SK-N-SH (cell line): ENCODE measurements around the gene DIAPH2. TPM values are rescaled to one million over a fixed set of nuclear protein-coding genes. Genes with fewer than 3 reads are reported as not detected.

ENCODE experiments used
- CTCF ChIA-PET: fragments of 300-600, 350-600 bp; formaldehyde crosslinking; extraction: SDS; loops from one replicate; lab custom pipeline; 2021; lab: Yijun Ruan, JAX
- POLR2A ChIA-PET: fragments of 350-600 bp; sonication (Branson Sonifier 250); formaldehyde crosslinking; extraction: SDS; loops from one replicate; lab custom pipeline; 2020; ENCODE audit warnings: antibody characterized with exemption, inconsistent platforms; lab: Yijun Ruan, JAX
- DNase-seq: peaks from one replicate; pipeline ENCODE4 v3.0.0; 2012
- H2AFZ ChIP-seq: fragments of 200-600 bp; sonication (generic); 2 replicates; pipeline ENCODE4 v1.8.1; 2016; ENCODE audit warnings: antibody characterized with exemption, mild to moderate bottlenecking, low read depth
- H3F3A ChIP-seq: fragments of 200-600 bp; sonication (generic); replicated peaks from 2 replicates; pipeline ENCODE3; 2016; ENCODE audit warnings: antibody characterized with exemption, mild to moderate bottlenecking; ENCODE audit not compliant: insufficient read depth
- H3K27ac ChIP-seq, 2 experiments: fragments of 200-500 bp in 1 of 2; fragments of 200-600 bp in 1 of 2; sonication (Bioruptor generic) in 1 of 2; sonication (generic), shearing (Covaris generic) in 1 of 2; 2 replicates each; pipeline versions ENCODE4 v1.5.1 to v1.6.1; 2014 to 2016; ENCODE audit warnings: low read depth in 2 of 2, inconsistent platforms in 1 of 2, low read length in 1 of 2, mild to moderate bottlenecking in 1 of 2, mixed read lengths in 1 of 2
- H3K27me3 ChIP-seq: fragments of 200-600 bp; sonication (generic), shearing (Covaris generic); 2 replicates; pipeline ENCODE4 v1.6.1; 2016; ENCODE audit warnings: mixed run types; ENCODE audit not compliant: insufficient read depth
- H3K36me3 ChIP-seq, 2 experiments: fragments of 200-500 bp in 1 of 2; fragments of 200-600 bp in 1 of 2; sonication (Bioruptor generic) in 1 of 2; sonication (generic) in 1 of 2; replicated peaks in 1 of 2; 2 replicates each; pipeline versions ENCODE3 to v1.5.1; 2014 to 2016; ENCODE audit warnings: low read length in 1 of 2, mild to moderate bottlenecking in 1 of 2; ENCODE audit not compliant: insufficient read depth in 2 of 2, control insufficient read depth in 1 of 2
- H3K4me1 ChIP-seq, 2 experiments: fragments of 200-500 bp in 1 of 2; fragments of 200-600 bp in 1 of 2; sonication (Bioruptor generic) in 1 of 2; sonication (generic), shearing (Covaris generic) in 1 of 2; 2 replicates each; pipeline versions ENCODE4 v1.5.1 to v1.6.1; 2014 to 2016; ENCODE audit warnings: low read depth in 1 of 2, low read length in 1 of 2, mixed run types in 1 of 2; ENCODE audit not compliant: insufficient read depth in 2 of 2, control insufficient read depth in 1 of 2
- H3K4me2 ChIP-seq: fragments of 200-600 bp; sonication (generic), shearing (Covaris generic); 2 replicates; pipeline ENCODE4 v1.6.1; 2017; ENCODE audit warnings: mixed run types
- H3K4me3 ChIP-seq, 2 experiments: fragments of 200-500 bp in 1 of 2; fragments of 200-600 bp in 1 of 2; sonication (Bioruptor generic) in 1 of 2; sonication (generic), shearing (Covaris generic) in 1 of 2; 2 replicates each; pipeline versions ENCODE4 v1.5.1 to v1.8.1; 2014 to 2016; ENCODE audit warnings: low read depth in 2 of 2, inconsistent platforms in 1 of 2, low read length in 1 of 2, mild to moderate bottlenecking in 1 of 2, mixed read lengths in 1 of 2, moderate library complexity in 1 of 2
- H3K79me2 ChIP-seq: fragments of 200-600 bp; sonication (generic); 2 replicates; pipeline ENCODE4 v1.8.1; 2017; ENCODE audit warnings: mild to moderate bottlenecking; ENCODE audit not compliant: insufficient read depth
- H3K9ac ChIP-seq: fragments of 200-600 bp; sonication (generic); 2 replicates; pipeline ENCODE4 v1.6.1; 2017; ENCODE audit warnings: mixed run types
- H3K9me2 ChIP-seq: fragments of 200-600 bp; sonication (generic); 2 replicates; pipeline ENCODE4 v1.6.1; 2017; ENCODE audit warnings: mixed run types
- H3K9me3 ChIP-seq: fragments of 200-600 bp; sonication (generic); 2 replicates; pipeline ENCODE4 v1.6.1; 2017; ENCODE audit warnings: mixed run types, mild to moderate bottlenecking, moderate library complexity
- H4K20me1 ChIP-seq: fragments of 200-600 bp; sonication (generic); 2 replicates; pipeline ENCODE4 v1.6.1; 2017; ENCODE audit warnings: mild to moderate bottlenecking, mixed run types; ENCODE audit not compliant: insufficient read depth
- CHD2 ChIP-seq: fragments of 150-350 bp; IDR thresholded peaks from 2 replicates; pipeline ENCODE4 v1.6.1; 2018; ENCODE audit warnings: low read length; ENCODE audit not compliant: partially characterized antibody
- ELF1 ChIP-seq: IDR thresholded peaks from 2 replicates; pipeline ENCODE4 v1.4.0; 2012
- EP300 ChIP-seq, 2 experiments: IDR thresholded peaks; 2 replicates each; pipeline versions ENCODE4 v1.4.0 to v1.6.1; 2012; ENCODE audit warnings: borderline replicate concordance in 1 of 2, low read depth in 1 of 2, low read length in 1 of 2
- EZH2phosphoT487 ChIP-seq: fragments of 200-600 bp; sonication (generic); IDR thresholded peaks from 2 replicates; pipeline ENCODE4 v1.6.1; 2017; ENCODE audit warnings: low read depth, mixed run types, mild to moderate bottlenecking, antibody characterized with exemption, moderate library complexity, borderline replicate concordance
- FOXM1 ChIP-seq: IDR thresholded peaks from 2 replicates; pipeline ENCODE4 v1.4.0; 2012; ENCODE audit warnings: low read depth, mild to moderate bottlenecking
- GABPA ChIP-seq: IDR thresholded peaks from 2 replicates; pipeline ENCODE4 v1.4.0; 2012; ENCODE audit warnings: low read depth, mild to moderate bottlenecking
- GATA2 ChIP-seq: sonication (generic); formaldehyde crosslinking; IDR thresholded peaks from 2 replicates; pipeline ENCODE4 v1.5.0; 2020; ENCODE audit warnings: mild to moderate bottlenecking, missing genetic modification reagents
- IRF3 ChIP-seq: fragments of 150-350 bp; IDR thresholded peaks from 2 replicates; pipeline ENCODE4 v1.6.1; 2016; ENCODE audit warnings: mild to moderate bottlenecking, low read depth, low read length
- JUND ChIP-seq: IDR thresholded peaks from 2 replicates; pipeline ENCODE4 v1.4.0; 2012
- MXI1 ChIP-seq: IDR thresholded peaks from 2 replicates; pipeline ENCODE4 v1.6.1; 2012; ENCODE audit warnings: mild to moderate bottlenecking, low read depth, low read length, improper control_type of control experiment
- NFIC ChIP-seq: IDR thresholded peaks from 2 replicates; pipeline ENCODE4 v1.4.0; 2012; ENCODE audit warnings: borderline replicate concordance
- NRF1 ChIP-seq: IDR thresholded peaks from 2 replicates; pipeline ENCODE4 v1.6.1; 2012; ENCODE audit warnings: low read depth, mild to moderate bottlenecking, low read length
- POLR2AphosphoS5 ChIP-seq: IDR thresholded peaks from 2 replicates; pipeline ENCODE4 v1.6.1; 2012; ENCODE audit warnings: low read depth, low read length
- RCOR1 ChIP-seq: fragments of 150-350 bp; IDR thresholded peaks from 2 replicates; pipeline ENCODE4 v1.6.1; 2017; ENCODE audit warnings: antibody characterized with exemption, low read length
- RFX5 ChIP-seq: IDR thresholded peaks from 2 replicates; pipeline ENCODE4 v1.6.1; 2012; ENCODE audit warnings: mild to moderate bottlenecking, improper control_type of control experiment, low read length
- RXRA ChIP-seq: IDR thresholded peaks from 2 replicates; pipeline ENCODE4 v1.4.0; 2012; ENCODE audit warnings: low read depth, mild to moderate bottlenecking, borderline replicate concordance
- SMC3 ChIP-seq: IDR thresholded peaks from 2 replicates; pipeline ENCODE4 v1.6.1; 2012; ENCODE audit warnings: low read depth, low read length, improper control_type of control experiment
- TAF1 ChIP-seq: IDR thresholded peaks from 2 replicates; pipeline ENCODE4 v1.6.1; 2012; ENCODE audit warnings: low read depth, mild to moderate bottlenecking, low read length, moderate library complexity, borderline replicate concordance
- TCF12 ChIP-seq: IDR thresholded peaks from 2 replicates; pipeline ENCODE4 v1.4.0; 2012
- TEAD4 ChIP-seq: IDR thresholded peaks from 2 replicates; pipeline ENCODE4 v1.4.0; 2012; ENCODE audit warnings: mild to moderate bottlenecking, borderline replicate concordance; ENCODE audit not compliant: insufficient read depth
- YY1 ChIP-seq: IDR thresholded peaks from 2 replicates; pipeline ENCODE4 v1.4.0; 2012; ENCODE audit warnings: low read depth, mild to moderate bottlenecking
- WGBS: methylation state at CpG from one replicate; pipeline ENCODE4 v1.1.6; 2017; ENCODE audit warnings: low lambda C conversion rate; 5-methylcytosine and 5-hydroxymethylcytosine counted together
- polyA plus RNA-seq, 3 experiments: library from polyadenylated mRNA; depleted of rRNA; stranded (reverse); fragments of >200 nt; gene quantifications; 2 replicates each; pipeline ENCODE4 v1.2.3, GENCODE V29; 2012
- TF ChIP-seq, protein P1 (sequence below): IDR thresholded peaks from 2 replicates; pipeline ENCODE4 v1.4.0; 2012; ENCODE audit warnings: low read depth, borderline replicate concordance
- TF ChIP-seq, protein P2 (sequence below): fragments of 150-350 bp; IDR thresholded peaks from 2 replicates; pipeline ENCODE4 v1.6.1; 2017; ENCODE audit warnings: antibody characterized with exemption, low read length, low read depth, borderline replicate concordance
- TF ChIP-seq, protein P3 (sequence below): IDR thresholded peaks from 2 replicates; pipeline ENCODE4 v1.4.0; 2012; ENCODE audit warnings: low read depth
- TF ChIP-seq, protein P4 (sequence below): IDR thresholded peaks from 2 replicates; pipeline ENCODE4; 2012

DIAPH2 gene
- polyA plus RNA-seq, 1 of the 3 experiments (the other 2 are of a cell fraction): 1.1 TPM

DNA sequence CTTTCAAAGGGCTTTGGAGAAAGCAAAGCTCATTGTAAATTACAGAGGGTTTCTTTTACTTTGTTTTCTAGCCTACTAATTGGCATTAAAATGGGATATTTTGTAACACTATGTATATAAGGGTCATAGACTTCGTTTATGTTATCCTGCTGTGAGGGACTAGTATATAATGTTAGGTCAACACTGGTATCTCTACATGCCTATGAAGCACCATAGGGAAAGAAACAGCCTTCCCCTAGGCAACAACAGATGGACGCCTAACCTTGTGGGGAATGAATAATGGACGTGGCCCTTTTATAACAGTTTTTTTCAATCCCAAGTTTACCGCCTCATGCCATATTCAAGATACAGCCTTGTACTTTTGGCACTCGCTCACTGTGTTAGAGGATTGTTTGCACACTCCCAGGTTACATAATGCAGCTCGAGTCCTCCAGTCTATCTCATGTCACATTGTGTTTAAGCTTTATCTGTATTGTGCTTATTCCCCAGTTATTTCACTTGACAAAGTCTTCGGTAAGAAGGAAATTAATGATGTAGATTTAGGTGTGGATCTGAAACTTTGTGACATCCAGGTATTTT lies 910.1 kb downstream of the DIAPH2 start:
- no peaks in the 10 kb centered on the region for H3K27me3 ChIP-seq
- H3K9ac ChIP-seq: no peak overlapping the region
- H3K4me1 ChIP-seq: no peaks in the 10 kb centered on the region; a peak in 2 of 4 replicates
- WGBS: 50% methylated on average over 7 of the region's 7 CpGs
- no peak for DNase-seq
- no peaks in the 10 kb centered on the region for H3K79me2 ChIP-seq
- H2AFZ ChIP-seq: no peak overlapping the region
- H3K27ac ChIP-seq: no peak overlapping the region
- no peak overlapping the region for H3K4me3 ChIP-seq
- H3K36me3 ChIP-seq: no peaks in the 10 kb centered on the region
- no peak for TF ChIP-seq YY1
- TF ChIP-seq, protein P1, sequence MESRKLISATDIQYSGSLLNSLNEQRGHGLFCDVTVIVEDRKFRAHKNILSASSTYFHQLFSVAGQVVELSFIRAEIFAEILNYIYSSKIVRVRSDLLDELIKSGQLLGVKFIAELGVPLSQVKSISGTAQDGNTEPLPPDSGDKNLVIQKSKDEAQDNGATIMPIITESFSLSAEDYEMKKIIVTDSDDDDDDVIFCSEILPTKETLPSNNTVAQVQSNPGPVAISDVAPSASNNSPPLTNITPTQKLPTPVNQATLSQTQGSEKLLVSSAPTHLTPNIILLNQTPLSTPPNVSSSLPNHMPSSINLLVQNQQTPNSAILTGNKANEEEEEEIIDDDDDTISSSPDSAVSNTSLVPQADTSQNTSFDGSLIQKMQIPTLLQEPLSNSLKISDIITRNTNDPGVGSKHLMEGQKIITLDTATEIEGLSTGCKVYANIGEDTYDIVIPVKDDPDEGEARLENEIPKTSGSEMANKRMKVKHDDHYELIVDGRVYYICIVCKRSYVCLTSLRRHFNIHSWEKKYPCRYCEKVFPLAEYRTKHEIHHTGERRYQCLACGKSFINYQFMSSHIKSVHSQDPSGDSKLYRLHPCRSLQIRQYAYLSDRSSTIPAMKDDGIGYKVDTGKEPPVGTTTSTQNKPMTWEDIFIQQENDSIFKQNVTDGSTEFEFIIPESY: no peak
- TF ChIP-seq SMC3: no peak
- no peak for TF ChIP-seq POLR2AphosphoS5
- TF ChIP-seq CHD2: no peak
- TF ChIP-seq IRF3: no peak
- no peak for TF ChIP-seq RFX5
- no peak for TF ChIP-seq NFIC
- TF ChIP-seq GATA2 (CRISPR knock-in tag): no peak
- no peak for TF ChIP-seq FOXM1
- TF ChIP-seq MXI1: no peak
- no peak for TF ChIP-seq GABPA
- no peak for TF ChIP-seq RXRA
- TF ChIP-seq TCF12: no peak
- no peak for TF ChIP-seq EP300 (IDR thresholded peaks at IDR 0.05; ENCODE audit: borderline replicate concordance in 1 of 2, low read depth in 1 of 2, low read length in 1 of 2)
- no peaks in the 10 kb centered on the region for H3K9me3 ChIP-seq
- no peaks in the 10 kb centered on the region for H3K9me2 ChIP-seq
- no peaks in the 10 kb centered on the region for H3F3A ChIP-seq
- H4K20me1 ChIP-seq: no peaks in the 10 kb centered on the region
- ChIA-PET CTCF (no interaction called here), POLR2A (no interaction called here)
- H3K4me2 ChIP-seq: no peak overlapping the region

DNA sequence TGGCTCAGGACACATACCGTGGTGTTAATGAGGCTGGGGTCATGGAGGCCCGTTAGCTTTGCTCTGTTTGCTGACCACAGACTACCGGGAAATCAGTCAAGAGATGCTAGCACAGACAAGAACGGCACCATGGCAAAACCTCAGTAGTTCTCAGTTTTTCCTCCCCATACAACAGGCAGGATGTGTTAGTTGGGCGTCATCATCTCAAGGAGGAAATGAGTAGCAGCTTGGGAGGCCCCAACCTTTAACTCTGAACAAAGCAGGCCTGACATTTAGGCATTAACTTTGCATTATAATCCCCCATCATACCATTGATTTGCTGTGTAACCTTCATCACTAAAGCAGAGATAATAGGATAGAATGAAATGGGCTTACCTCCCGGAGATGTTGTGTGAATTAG lies 913.3 kb downstream of the DIAPH2 start:
- Histone ChIP-seq H3K9me2 (no peaks in the 10 kb centered on the region), H3K9me3 (no peaks in the 10 kb centered on the region), H3K36me3 (no peaks in the 10 kb centered on the region), H3K9ac (no peak overlapping the region), H3K4me2 (no peak overlapping the region), H2AFZ (no peak overlapping the region), H3F3A (no peaks in the 10 kb centered on the region), H4K20me1 (no peaks in the 10 kb centered on the region), H3K27me3 (no peaks in the 10 kb centered on the region), H3K4me1 (no peaks in the 10 kb centered on the region), H3K27ac (no peak overlapping the region), H3K79me2 (no peaks in the 10 kb centered on the region), H3K4me3 (no peak overlapping the region)
- DNase-seq: no peak
- ChIA-PET POLR2A (no interaction called here), CTCF (interaction anchor here (0.9 kb wide), 1 partner anchor 1406 kb away, joined by 3 read pairs; no protein-coding TSS in a partner anchor)
- WGBS: 44% methylated on average over 6 of the region's 6 CpGs
- TF ChIP-seq EZH2phosphoT487 (no peak), RCOR1 (no peak), TAF1 (no peak), FOXM1 (no peak), EP300 (IDR thresholded peaks at IDR 0.05; ENCODE audit: borderline replicate concordance in 1 of 2, low read depth in 1 of 2, low read length in 1 of 2) (no peak), ELF1 (no peak), TEAD4 (no peak), POLR2AphosphoS5 (no peak), NRF1 (no peak), YY1 (no peak), GATA2 (CRISPR knock-in tag) (no peak), SMC3 (no peak), JUND (no peak)
- TF ChIP-seq, protein P2, sequence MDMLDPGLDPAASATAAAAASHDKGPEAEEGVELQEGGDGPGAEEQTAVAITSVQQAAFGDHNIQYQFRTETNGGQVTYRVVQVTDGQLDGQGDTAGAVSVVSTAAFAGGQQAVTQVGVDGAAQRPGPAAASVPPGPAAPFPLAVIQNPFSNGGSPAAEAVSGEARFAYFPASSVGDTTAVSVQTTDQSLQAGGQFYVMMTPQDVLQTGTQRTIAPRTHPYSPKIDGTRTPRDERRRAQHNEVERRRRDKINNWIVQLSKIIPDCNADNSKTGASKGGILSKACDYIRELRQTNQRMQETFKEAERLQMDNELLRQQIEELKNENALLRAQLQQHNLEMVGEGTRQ: no peak
- TF ChIP-seq, protein P3, sequence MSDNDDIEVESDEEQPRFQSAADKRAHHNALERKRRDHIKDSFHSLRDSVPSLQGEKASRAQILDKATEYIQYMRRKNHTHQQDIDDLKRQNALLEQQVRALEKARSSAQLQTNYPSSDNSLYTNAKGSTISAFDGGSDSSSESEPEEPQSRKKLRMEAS: no peak
- TF ChIP-seq, protein P4, sequence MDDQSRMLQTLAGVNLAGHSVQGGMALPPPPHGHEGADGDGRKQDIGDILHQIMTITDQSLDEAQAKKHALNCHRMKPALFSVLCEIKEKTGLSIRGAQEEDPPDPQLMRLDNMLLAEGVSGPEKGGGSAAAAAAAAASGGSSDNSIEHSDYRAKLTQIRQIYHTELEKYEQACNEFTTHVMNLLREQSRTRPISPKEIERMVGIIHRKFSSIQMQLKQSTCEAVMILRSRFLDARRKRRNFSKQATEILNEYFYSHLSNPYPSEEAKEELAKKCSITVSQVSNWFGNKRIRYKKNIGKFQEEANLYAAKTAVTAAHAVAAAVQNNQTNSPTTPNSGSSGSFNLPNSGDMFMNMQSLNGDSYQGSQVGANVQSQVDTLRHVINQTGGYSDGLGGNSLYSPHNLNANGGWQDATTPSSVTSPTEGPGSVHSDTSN: no peak
